Activated naive CD8-positive, alpha-beta T cell treated with anti-CD3 and anti-CD28 coated beads, Interleukin-2, amount 50 U/mL, for 24 hours (primary cell): Measurements from ENCODE around the gene KCTD4.
"Not testable (repeated sequence)": the region's sequence is repeated elsewhere in the genome, so short reads cannot be mapped to it uniquely, and the experiment has no call there.

Experiments
- ATAC-seq: fragments of 150-1000 bp; cut with Tn5 transposase; one replicate; pipeline ENCODE4 v1.10.0; 2021
- DNase-seq: peaks from one replicate; pipeline ENCODE4 v3.0.0; 2021
- H3K27ac Mint-ChIP-seq: one replicate; pipeline ENCODE4 v1.8.0; 2021; ENCODE audit warnings: mild to moderate bottlenecking, mixed read lengths
- H3K27me3 Mint-ChIP-seq: one replicate; pipeline ENCODE4 v1.8.0; 2021; ENCODE audit warnings: mixed read lengths
- H3K36me3 Mint-ChIP-seq: one replicate; pipeline ENCODE4 v1.8.0; 2021; ENCODE audit warnings: low read depth, mixed read lengths
- H3K4me1 Mint-ChIP-seq: one replicate; pipeline ENCODE4 v1.8.0; 2021; ENCODE audit warnings: mixed read lengths
- H3K4me3 Mint-ChIP-seq: one replicate; pipeline ENCODE4 v1.8.0; 2021; ENCODE audit warnings: mild to moderate bottlenecking, moderate library complexity, mixed read lengths
- H3K9me3 Mint-ChIP-seq: one replicate; pipeline ENCODE4 v1.8.0; 2021; ENCODE audit warnings: mixed read lengths

Gene KCTD4

DNA sequence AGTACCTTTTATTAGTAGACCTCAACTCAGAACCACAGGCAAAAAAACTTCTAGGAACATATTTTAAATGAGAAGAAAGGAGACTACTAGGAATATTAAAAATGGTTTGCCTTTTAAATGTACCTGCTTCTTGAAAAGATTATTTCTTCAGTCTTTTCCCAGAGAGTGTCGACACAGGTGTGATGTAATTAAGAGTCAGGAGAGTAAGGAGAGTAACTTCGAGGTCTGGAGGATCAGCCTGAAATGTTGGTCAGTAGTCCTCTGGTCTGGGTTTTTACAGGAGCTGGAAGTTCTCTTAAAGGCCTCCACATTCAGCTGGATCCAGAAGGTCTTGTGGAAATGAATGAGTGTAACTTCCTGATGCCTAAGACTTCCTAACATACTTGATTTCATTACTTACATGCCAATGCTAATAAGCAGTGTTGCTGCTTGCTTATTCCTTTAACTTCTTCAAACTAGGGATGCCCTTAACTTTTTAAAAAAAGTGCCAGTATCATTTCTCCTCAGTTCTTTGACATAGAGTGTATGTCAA lies at the start of gene KCTD4:
KCTD4 (minus strand) TSS at position 345 of the 532 bp plus-strand sequence. CDS start 6,478 bp downstream, outside the sequence.
- Mint-ChIP-seq H3K4me1 (peaks cover 22% of the 10 kb centered on the region), H3K4me3 (no peak within 1 kb of the TSS), H3K27ac (no peak within 1 kb of the TSS), H3K9me3 (no peaks in the 10 kb centered on the region), H3K27me3 (no peaks in the 10 kb centered on the region), H3K36me3 (peaks cover 18% of the 10 kb centered on the region)
- ATAC-seq (no peak), DNase-seq (no peak)

DNA sequence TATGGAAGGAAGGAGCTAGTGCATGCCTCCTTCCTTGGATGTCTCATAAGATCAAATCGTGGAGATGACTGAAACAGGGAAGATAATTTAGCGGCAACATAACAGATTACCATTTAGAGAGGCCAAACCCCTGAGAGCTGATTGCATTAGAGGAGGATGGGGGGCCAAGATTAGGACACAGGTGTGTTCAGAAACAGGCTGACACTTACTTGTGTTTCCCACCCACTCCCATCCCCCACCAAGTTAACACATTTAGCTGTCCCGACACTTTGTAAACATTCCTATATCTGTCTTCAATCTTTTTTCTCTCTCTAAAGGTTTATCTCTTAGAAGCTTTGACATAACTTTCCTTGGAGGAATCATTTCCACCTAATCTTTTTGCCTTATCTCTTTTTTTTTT lies 48.8 kb upstream of the KCTD4 start:
- ATAC-seq (no peak), DNase-seq (no peak)
- peaks cover 16% of the 10 kb centered on the region for H3K36me3 Mint-ChIP-seq
- H3K4me3 Mint-ChIP-seq, result no peak overlapping the region
- H3K27ac Mint-ChIP-seq, result no peak overlapping the region
- H3K27me3 Mint-ChIP-seq, result no peaks in the 10 kb centered on the region
- H3K4me1 Mint-ChIP-seq, result no peaks in the 10 kb centered on the region
- H3K9me3 Mint-ChIP-seq, result no peaks in the 10 kb centered on the region

DNA sequence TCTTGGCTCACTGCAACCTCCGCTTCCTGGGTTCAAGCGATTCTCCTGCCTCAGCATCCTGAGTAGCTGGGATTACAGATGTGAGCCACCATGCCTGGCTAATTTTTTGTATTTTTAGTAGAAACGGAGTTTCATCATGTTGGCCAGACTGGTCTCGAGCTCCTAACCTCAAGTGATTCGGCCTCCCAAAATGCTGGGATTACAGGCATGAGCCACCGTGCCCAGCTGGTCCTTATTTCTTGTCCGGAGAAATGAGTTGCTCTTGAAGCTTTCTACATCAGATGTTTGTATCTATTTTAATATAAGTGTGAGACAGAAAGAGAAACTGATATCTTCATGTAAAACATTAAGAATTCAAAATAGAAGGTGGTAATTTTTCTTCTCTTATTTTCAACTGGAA lies 43.9 kb upstream of the KCTD4 start:
- H3K9me3 Mint-ChIP-seq, H3K4me3 Mint-ChIP-seq, H3K4me1 Mint-ChIP-seq, DNase-seq, ATAC-seq, H3K27ac Mint-ChIP-seq, H3K27me3 Mint-ChIP-seq, H3K36me3 Mint-ChIP-seq: not testable (repeated sequence)

DNA sequence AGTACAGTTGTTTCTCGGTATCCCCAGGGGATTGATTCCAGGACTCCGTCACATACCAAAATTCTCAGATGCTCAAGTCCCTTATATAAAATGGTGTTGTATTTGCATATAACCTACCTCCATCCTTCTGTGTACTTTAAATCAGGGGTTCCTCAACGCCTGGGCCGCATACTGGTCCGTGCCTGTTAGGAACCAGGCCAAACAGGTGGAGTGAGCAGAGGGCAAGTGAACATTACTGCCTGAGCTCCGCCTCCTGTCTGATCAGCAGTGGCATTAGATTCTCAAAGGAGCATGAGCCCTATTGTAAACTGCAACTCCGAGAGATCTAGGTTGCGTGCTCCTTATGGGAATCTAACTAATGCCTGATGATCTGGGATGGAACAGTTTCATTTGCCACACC lies 42.2 kb upstream of the KCTD4 start:
- Mint-ChIP-seq H3K9me3 (no peaks in the 10 kb centered on the region), H3K36me3 (peaks cover 9% of the 10 kb centered on the region)
- no peak for ATAC-seq

DNA sequence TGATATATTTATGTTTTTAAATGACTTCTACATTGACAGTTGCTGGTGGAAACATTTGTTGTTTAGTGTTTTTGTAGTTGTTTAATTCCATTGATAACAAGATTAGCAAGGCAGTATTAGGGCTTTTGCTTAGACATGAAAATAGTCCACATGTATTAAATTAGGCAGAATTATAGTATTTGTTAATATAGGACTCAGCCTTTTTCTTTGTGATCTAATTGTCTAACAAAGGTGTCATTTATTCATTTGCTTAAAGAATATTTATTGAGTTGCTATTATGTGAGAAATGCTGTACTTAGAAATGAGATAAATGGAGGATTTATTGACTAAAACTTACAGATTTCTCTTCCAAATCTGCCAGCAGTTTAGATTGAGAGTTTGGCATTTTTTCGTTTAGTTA lies 41.7 kb upstream of the KCTD4 start:
- no peak overlapping the region for H3K4me3 Mint-ChIP-seq
- H3K27me3 Mint-ChIP-seq, result no peaks in the 10 kb centered on the region
- no peak overlapping the region for H3K27ac Mint-ChIP-seq
- no peak for DNase-seq
- H3K4me1 Mint-ChIP-seq, result peaks cover 2% of the 10 kb centered on the region
- H3K9me3 Mint-ChIP-seq, result no peaks in the 10 kb centered on the region
- H3K36me3 Mint-ChIP-seq, result peaks cover 9% of the 10 kb centered on the region
- no peak for ATAC-seq

More for the DNA sequence above, 42.2 kb upstream of the KCTD4 start:
- no peaks in the 10 kb centered on the region for H3K27me3 Mint-ChIP-seq
- no peak for DNase-seq
- no peak overlapping the region for H3K27ac Mint-ChIP-seq
- no peak overlapping the region for H3K4me3 Mint-ChIP-seq
- H3K4me1 Mint-ChIP-seq, result peaks cover 2% of the 10 kb centered on the region

GRCh38 chr13:45242070-45242469 lies 41.2 kb upstream of the KCTD4 start:
- H3K4me3 Mint-ChIP-seq, result no peak overlapping the region
- no peak for ATAC-seq
- DNase-seq, result no peak

DNA sequence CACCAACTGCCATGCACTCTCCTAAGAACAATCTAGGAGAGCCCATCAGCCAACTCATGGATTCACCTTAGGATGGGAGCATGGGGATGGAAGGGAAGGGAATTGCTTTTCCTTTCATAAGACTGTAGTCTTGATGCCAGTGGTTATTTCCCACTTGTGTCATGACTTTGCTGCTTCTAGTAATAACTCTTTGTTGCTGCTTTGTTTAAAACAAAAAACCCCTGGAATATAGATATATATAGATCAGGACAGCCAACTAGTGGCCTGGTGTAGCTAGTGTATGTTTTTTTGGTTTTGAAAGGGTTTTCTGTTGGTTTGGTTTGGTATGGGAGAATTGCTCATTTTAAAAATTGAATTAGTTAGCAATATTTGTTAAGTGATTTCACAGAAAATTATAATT lies 39.3 kb upstream of the KCTD4 start:
- H3K9me3 Mint-ChIP-seq, result no peaks in the 10 kb centered on the region
- H3K4me1 Mint-ChIP-seq, result peaks cover 4% of the 10 kb centered on the region
- peaks cover 7% of the 10 kb centered on the region for H3K36me3 Mint-ChIP-seq
- H3K27ac Mint-ChIP-seq, result no peak overlapping the region
- H3K4me3 Mint-ChIP-seq, result no peak overlapping the region
- ATAC-seq (no peak), DNase-seq (no peak)
- H3K27me3 Mint-ChIP-seq, result no peaks in the 10 kb centered on the region

More at GRCh38 chr13:45242070-45242469, 41.2 kb upstream of the KCTD4 start:
- Mint-ChIP-seq H3K36me3 (peaks cover 9% of the 10 kb centered on the region), H3K4me1 (peaks cover 2% of the 10 kb centered on the region), H3K27ac (no peak overlapping the region), H3K9me3 (no peaks in the 10 kb centered on the region), H3K27me3 (no peaks in the 10 kb centered on the region)

GRCh38 chr13:45238945-45239795 lies 38.3 kb upstream of the KCTD4 start:
- Mint-ChIP-seq H3K27me3 (no peaks in the 10 kb centered on the region), H3K9me3 (no peaks in the 10 kb centered on the region), H3K4me3 (no peak overlapping the region), H3K27ac (no peak overlapping the region), H3K36me3 (peaks cover 7% of the 10 kb centered on the region), H3K4me1 (peaks cover 4% of the 10 kb centered on the region)
- ATAC-seq (no peak), DNase-seq (no peak)

DNA sequence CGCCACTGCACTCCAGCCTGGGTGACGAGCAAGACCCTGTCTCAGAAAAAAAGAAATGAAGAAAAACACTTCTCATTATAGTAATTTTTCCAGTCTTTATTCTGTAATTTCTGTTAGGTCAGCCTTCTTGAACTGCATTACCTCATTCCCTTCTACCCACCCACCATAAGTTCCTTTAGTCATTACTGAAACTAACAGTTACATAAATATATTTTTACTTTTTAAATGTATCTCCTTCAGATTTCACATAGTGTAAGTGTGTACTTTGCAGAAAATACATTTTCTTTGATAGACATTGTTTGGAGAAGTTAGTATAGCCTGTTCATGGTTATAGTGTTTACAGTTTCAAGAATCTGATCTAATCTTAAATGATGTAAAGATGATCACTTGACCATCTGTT lies 31.7 kb upstream of the KCTD4 start:
- ATAC-seq, result no peak
- DNase-seq, result no peak
- Mint-ChIP-seq H3K4me3 (no peak overlapping the region), H3K9me3 (no peaks in the 10 kb centered on the region), H3K36me3 (peaks cover 10% of the 10 kb centered on the region), H3K27me3 (no peaks in the 10 kb centered on the region), H3K27ac (no peak overlapping the region), H3K4me1 (peaks cover 13% of the 10 kb centered on the region)

- peaks cover 14% of the 10 kb centered on the region for H3K4me1 Mint-ChIP-seq
- H3K4me3 Mint-ChIP-seq, result no peak overlapping the region
- H3K36me3 Mint-ChIP-seq, result peaks cover 10% of the 10 kb centered on the region
- no peak overlapping the region for H3K27ac Mint-ChIP-seq
- H3K9me3 Mint-ChIP-seq, result no peaks in the 10 kb centered on the region
- H3K27me3 Mint-ChIP-seq, result no peaks in the 10 kb centered on the region
- DNase-seq (no peak), ATAC-seq (no peak)
These were observed 30.9 kb upstream of the KCTD4 start for GRCh38 chr13:45231722-45232121.

DNA sequence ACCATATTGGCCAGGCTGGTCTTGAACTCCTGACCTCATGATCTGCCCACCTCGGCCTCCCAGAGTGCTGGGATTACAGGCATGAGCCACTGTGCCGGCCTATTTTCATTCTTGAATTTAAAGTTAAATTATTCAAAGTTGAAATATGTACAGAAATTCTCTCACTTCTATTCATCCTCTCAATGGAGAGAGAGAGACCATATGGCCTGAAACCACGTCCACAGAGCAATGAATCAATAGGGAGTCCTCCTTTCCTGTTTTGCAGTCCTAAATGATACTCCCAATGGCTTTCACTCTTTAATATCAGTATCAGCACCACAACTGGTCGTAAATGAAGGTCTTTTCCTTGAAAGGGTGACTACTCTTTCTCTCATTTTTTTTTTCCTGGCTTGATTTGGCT lies 30.5 kb upstream of the KCTD4 start:
- H3K9me3 Mint-ChIP-seq, result no peaks in the 10 kb centered on the region
- H3K27me3 Mint-ChIP-seq, result no peaks in the 10 kb centered on the region
- no peak overlapping the region for H3K27ac Mint-ChIP-seq
- H3K4me1 Mint-ChIP-seq, result peaks cover 18% of the 10 kb centered on the region
- ATAC-seq, result no peak
- no peak for DNase-seq
- H3K4me3 Mint-ChIP-seq, result no peak overlapping the region
- peaks cover 10% of the 10 kb centered on the region for H3K36me3 Mint-ChIP-seq

DNA sequence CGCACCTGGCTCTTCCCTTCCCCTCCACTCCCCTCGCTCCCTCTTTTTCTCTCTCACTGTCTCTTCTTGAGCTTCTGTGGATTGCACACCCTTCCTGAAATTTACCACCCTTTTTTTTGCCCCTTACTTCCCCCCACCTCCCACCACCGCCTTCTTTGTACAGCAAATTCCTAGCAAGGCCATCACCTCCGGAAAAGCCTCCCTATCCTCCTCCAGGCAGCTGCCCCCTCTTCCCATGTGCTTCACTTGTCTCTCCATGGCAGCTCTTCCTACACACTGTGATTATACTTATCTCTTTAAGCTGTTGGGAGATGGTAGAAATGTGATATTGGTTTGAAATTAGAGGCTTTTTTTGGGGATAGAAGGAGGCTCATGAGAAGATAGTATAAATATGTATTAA lies 28.3 kb upstream of the KCTD4 start:
- Mint-ChIP-seq H3K9me3 (no peaks in the 10 kb centered on the region), H3K36me3 (peaks cover 7% of the 10 kb centered on the region), H3K4me1 (peaks cover 25% of the 10 kb centered on the region), H3K27ac (no peak overlapping the region), H3K4me3 (no peak overlapping the region), H3K27me3 (no peaks in the 10 kb centered on the region)
- no peak for ATAC-seq
- DNase-seq, result no peak

DNA sequence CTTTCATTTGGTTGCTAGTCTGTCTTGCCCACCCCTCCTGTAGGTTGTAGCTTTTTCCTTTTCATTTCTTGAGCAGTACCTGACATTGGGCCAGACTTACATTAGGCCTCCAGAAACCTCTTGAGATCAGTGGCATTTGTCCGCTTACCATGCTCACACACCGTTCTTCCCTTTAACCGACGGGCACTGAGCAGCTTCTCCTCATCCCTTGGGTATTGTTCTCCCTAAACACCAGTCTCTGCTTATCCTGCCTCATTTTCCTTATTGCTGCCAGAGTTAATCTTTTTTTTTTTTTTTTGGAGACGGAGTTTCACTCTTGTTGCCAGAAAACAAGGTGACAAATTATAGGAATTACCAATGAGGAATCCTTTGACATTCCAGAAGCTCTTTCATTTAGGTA lies 27.2 kb upstream of the KCTD4 start:
- peaks cover 5% of the 10 kb centered on the region for H3K36me3 Mint-ChIP-seq
- no peaks in the 10 kb centered on the region for H3K27me3 Mint-ChIP-seq
- H3K9me3 Mint-ChIP-seq, result no peaks in the 10 kb centered on the region
- DNase-seq (no peak), ATAC-seq (no peak)
- no peak overlapping the region for H3K4me3 Mint-ChIP-seq
- peaks cover 25% of the 10 kb centered on the region for H3K4me1 Mint-ChIP-seq
- H3K27ac Mint-ChIP-seq, result no peak overlapping the region

DNA sequence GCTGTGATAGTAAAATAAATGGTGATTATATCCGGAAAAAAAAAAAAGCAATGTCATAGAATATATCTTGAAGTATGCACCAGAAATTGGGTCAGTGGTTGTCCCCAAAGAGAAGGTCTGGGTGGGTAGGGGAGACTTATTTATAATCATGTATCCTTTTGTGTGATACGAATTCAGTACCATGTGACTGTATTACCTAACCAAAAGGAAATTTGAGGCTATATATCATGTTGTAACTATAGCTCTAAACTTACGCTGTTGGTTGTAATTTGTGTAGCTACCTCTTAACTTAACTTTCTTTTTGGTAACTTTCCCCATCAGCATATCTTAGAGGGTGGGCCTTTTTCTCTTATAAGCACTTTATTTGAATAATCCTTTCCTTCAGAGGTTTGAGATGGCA lies 25.2 kb upstream of the KCTD4 start:
- no peaks in the 10 kb centered on the region for H3K27me3 Mint-ChIP-seq
- H3K4me3 Mint-ChIP-seq, result no peak overlapping the region
- peaks cover 18% of the 10 kb centered on the region for H3K4me1 Mint-ChIP-seq

GRCh38 chr13:45225370-45225769 lies 24.5 kb upstream of the KCTD4 start:
- H3K27me3 Mint-ChIP-seq, result no peaks in the 10 kb centered on the region
- no peaks in the 10 kb centered on the region for H3K9me3 Mint-ChIP-seq
- DNase-seq, result no peak
- ATAC-seq, result no peak
- peaks cover 18% of the 10 kb centered on the region for H3K4me1 Mint-ChIP-seq
- H3K4me3 Mint-ChIP-seq, result no peak overlapping the region
- no peak overlapping the region for H3K27ac Mint-ChIP-seq
- peaks cover 5% of the 10 kb centered on the region for H3K36me3 Mint-ChIP-seq

More for the DNA sequence above, 25.2 kb upstream of the KCTD4 start:
- ATAC-seq, result peak; percentile 33
- no peak overlapping the region for H3K27ac Mint-ChIP-seq
- H3K9me3 Mint-ChIP-seq, result no peaks in the 10 kb centered on the region
- peaks cover 5% of the 10 kb centered on the region for H3K36me3 Mint-ChIP-seq
- no peak for DNase-seq
